ENCODE data around the gene TSC22D1. TPM values are rescaled to one million over a fixed set of nuclear protein-coding genes. Genes with fewer than 3 reads are reported as not detected.

The TSC22D1 gene
- total RNA-seq, 1 experiment from 2014 or later: 37.3 TPM

- in situ Hi-C loops (cut with HindIII; ENCODE audit: low pct_unique_long_range_greater_than_20kb, low sequenced_read_pairs): no loop called here
- no peak for DNase-seq (ENCODE audit: low read depth, low spot score)
Measured at GRCh38 chr13:44407891-44408290, 168.2 kb downstream of the TSC22D1 start.

- in situ Hi-C loops (cut with HindIII; ENCODE audit: low pct_unique_long_range_greater_than_20kb, low sequenced_read_pairs): no loop called here
- no peak for DNase-seq (ENCODE audit: low read depth, low spot score)
Measured at GRCh38 chr13:44407379-44407778, 168.8 kb downstream of the TSC22D1 start.

- DNase-seq (ENCODE audit: low read depth, low spot score): no peak
- in situ Hi-C loops (cut with HindIII; ENCODE audit: low pct_unique_long_range_greater_than_20kb, low sequenced_read_pairs): no loop called here
Measured at GRCh38 chr13:44406617-44407016, 169.5 kb downstream of the TSC22D1 start.

GRCh38 chr13:44404261-44405132 lies 171.6 kb downstream of the TSC22D1 start:
- in situ Hi-C loops (cut with HindIII; ENCODE audit: low pct_unique_long_range_greater_than_20kb, low sequenced_read_pairs): no loop called here
- no peak for DNase-seq (ENCODE audit: low read depth, low spot score)

- in situ Hi-C loops (cut with HindIII; ENCODE audit: low pct_unique_long_range_greater_than_20kb, low sequenced_read_pairs): no loop called here
- no peak for DNase-seq (ENCODE audit: low read depth, low spot score)
Measured at GRCh38 chr13:44403461-44404056, 172.6 kb downstream of the TSC22D1 start.

- DNase-seq (ENCODE audit: low read depth, low spot score): no peak
- in situ Hi-C loops (cut with HindIII; ENCODE audit: low pct_unique_long_range_greater_than_20kb, low sequenced_read_pairs): no loop called here
Measured at GRCh38 chr13:44402899-44403445, 173.2 kb downstream of the TSC22D1 start.

- in situ Hi-C loops (cut with HindIII; ENCODE audit: low pct_unique_long_range_greater_than_20kb, low sequenced_read_pairs): no loop called here
- DNase-seq (ENCODE audit: low read depth, low spot score): no peak
Measured at GRCh38 chr13:44401577-44401976, 174.6 kb downstream of the TSC22D1 start.

DNA sequence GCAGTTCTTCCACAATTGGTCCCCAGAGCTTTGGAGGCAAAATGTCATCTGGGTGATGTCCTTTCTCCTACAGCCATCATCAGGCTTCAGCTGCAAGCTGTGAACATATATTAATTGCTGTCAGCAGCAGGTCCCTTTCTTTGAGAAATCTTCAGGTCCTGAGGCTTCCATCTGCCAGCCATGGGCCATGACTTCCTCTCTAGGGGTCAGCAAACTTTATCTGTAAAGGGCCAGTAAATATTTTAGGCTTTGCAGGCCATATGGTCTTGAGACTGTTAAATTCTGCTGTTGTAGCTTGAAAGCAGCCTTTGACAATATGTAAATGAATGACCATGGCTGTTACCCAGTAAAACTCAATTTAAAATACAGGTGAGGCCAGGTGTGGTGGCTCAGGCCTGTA lies 175.4 kb downstream of the TSC22D1 start:
- in situ Hi-C loops (cut with HindIII; ENCODE audit: low pct_unique_long_range_greater_than_20kb, low sequenced_read_pairs): no loop called here

DNA sequence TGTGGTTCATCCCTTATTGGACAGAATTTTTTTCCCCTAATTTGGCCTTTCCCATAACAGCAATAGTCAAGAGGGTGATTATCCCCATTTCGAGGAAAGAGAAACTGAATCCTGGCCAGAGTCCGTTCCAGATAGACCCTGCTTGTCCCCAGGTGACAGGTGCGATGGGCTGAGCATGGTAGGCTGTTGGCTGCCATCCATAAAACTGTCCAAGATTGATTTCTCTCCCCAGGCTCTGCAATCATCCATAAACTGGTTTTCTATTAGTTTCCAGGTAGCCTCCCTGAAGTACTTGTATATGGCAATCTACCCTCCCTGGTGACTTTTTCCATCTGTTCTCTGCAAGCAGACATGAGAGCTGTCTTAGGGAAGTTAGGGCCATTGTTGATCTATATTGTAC lies 177.1 kb downstream of the TSC22D1 start:
- DNase-seq (ENCODE audit: low read depth, low spot score): no peak
- in situ Hi-C loops (cut with HindIII; ENCODE audit: low pct_unique_long_range_greater_than_20kb, low sequenced_read_pairs): no loop called here

More for the DNA sequence above, 175.4 kb downstream of the TSC22D1 start:
- DNase-seq (ENCODE audit: low read depth, low spot score): no peak

DNA sequence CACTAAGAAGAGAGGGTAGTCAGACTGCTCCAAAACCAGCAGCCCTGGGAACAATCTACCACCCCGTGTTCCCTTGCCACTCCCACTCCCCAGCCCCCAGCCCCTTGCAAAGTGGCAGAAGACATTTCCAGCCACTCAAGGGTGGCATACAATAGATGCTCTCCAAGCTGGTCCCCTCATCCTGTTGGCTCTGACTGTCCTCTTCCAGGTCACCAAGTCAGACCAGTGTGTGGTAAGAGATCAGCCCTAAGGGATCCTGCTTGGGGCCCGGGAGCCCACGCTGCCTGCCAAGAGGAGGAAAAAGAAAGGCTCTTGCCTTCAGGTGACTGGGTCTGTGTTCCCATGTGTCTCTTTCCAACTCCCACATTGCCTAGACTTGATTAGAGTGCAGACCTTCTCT lies 177.5 kb downstream of the TSC22D1 start:
- DNase-seq (ENCODE audit: low read depth, low spot score): no peak
- in situ Hi-C loops (cut with HindIII; ENCODE audit: low pct_unique_long_range_greater_than_20kb, low sequenced_read_pairs): no loop called here

GRCh38 chr13:44397766-44398223 lies 178.3 kb downstream of the TSC22D1 start:
- no peak for DNase-seq (ENCODE audit: low read depth, low spot score)

DNA sequence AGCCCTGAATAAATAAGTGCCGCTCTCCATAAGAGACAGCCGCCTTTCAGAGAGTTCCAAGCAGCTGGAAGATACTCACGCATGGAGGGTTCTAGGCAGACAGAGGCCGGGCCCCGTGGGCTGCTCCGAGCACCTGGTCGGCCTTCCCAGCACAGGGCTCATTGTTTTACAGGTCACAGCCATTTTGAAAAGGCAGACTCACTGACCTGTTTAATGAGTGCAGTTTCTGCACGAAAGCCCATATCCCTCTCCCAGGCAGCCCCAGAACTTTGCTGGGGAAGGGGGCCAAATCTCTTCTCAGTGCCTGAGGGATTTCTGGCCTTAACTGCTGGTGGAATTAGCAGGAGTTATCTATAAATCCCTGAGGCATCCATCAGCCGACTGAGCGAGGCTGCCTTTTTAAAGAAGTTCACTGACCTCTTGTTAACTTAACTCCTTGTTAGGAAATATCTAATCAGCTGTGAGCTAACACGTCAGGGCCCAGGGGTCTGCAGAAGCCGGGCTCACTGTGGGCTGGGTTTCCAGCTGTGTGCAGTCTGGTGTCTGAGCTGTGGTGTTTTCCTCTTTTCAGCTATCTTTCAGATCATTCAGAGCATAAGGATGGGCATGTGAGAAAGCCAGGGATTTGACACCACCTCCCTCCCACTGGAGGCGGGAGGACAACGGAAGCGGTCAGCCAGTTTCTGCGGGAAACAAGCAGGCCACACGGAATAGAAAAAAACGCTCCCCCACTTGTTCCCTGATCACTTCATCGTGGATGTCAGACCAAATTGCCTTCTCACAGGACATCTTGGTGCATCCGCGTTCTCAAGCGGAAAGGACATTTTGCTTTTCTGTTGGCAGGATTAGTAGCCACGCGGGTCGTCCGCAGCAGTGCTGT lies 179.2 kb downstream of the TSC22D1 start:
- in situ Hi-C loops (cut with HindIII; ENCODE audit: low pct_unique_long_range_greater_than_20kb, low sequenced_read_pairs): no loop called here

More at GRCh38 chr13:44397766-44398223, 178.3 kb downstream of the TSC22D1 start:
- in situ Hi-C loops (cut with HindIII; ENCODE audit: low pct_unique_long_range_greater_than_20kb, low sequenced_read_pairs): no loop called here

GRCh38 chr13:44395976-44396694 lies 180.0 kb downstream of the TSC22D1 start:
- in situ Hi-C loops (cut with HindIII; ENCODE audit: low pct_unique_long_range_greater_than_20kb, low sequenced_read_pairs): no loop called here
- DNase-seq (ENCODE audit: low read depth, low spot score): no peak

More for the DNA sequence above, 179.2 kb downstream of the TSC22D1 start:
- DNase-seq (ENCODE audit: low read depth, low spot score): no peak

DNA sequence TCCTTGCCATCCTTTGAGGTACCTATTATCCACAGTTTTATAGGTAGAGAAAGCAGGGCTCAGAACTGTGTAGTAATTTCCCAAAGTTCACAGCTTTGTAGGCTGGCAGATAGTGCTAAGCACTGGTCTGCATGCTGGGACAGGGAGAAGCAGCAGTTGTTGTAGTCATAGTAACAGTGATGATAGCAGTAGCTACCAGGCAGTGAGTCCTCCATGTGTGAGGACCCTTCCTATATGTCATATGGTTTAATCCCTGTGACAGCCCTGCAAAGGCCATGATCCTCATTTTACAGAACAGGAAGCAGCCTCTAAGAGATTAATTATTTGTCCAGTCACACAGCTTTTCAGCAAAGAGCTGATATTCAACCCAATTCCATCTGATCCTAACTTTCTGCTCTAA lies 181.5 kb downstream of the TSC22D1 start:
- in situ Hi-C loops (cut with HindIII; ENCODE audit: low pct_unique_long_range_greater_than_20kb, low sequenced_read_pairs): no loop called here
- DNase-seq (ENCODE audit: low read depth, low spot score): no peak

DNA sequence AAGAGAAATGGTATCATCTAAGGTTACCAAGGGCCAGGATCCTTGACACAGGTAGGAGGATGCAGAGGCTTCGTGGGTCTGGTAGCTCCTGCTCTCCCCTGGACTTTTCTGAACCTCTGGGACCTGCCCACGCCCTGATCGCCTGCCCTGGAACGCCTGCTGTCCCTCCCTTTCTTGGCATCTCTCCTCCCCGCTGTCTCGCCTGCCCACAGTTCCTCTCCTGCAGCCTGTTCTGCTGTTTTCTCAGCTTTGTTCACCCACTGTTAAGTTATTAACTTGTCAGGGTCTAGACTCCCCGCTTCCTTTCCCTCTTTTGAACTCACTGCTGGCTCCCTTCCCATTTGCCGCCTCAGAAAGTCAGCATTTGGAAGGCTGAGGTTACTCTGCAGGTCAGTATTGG lies 182.7 kb downstream of the TSC22D1 start:
- DNase-seq (ENCODE audit: low read depth, low spot score): no peak
- in situ Hi-C loops (cut with HindIII; ENCODE audit: low pct_unique_long_range_greater_than_20kb, low sequenced_read_pairs): no loop called here

- DNase-seq (ENCODE audit: low read depth, low spot score): no peak
- in situ Hi-C loops (cut with HindIII; ENCODE audit: low pct_unique_long_range_greater_than_20kb, low sequenced_read_pairs): no loop called here
Measured at GRCh38 chr13:44389876-44390275, 186.3 kb downstream of the TSC22D1 start.

- DNase-seq (ENCODE audit: low read depth, low spot score): no peak
- in situ Hi-C loops (cut with HindIII; ENCODE audit: low pct_unique_long_range_greater_than_20kb, low sequenced_read_pairs): no loop called here
Measured at GRCh38 chr13:44389060-44389666, 187.0 kb downstream of the TSC22D1 start.
